ENCODE measurements around the gene STRBP.
"Not testable (repeated sequence)": the region's sequence is repeated elsewhere in the genome, so short reads cannot be mapped to it uniquely, and the experiment has no call there.

The STRBP gene

DNA sequence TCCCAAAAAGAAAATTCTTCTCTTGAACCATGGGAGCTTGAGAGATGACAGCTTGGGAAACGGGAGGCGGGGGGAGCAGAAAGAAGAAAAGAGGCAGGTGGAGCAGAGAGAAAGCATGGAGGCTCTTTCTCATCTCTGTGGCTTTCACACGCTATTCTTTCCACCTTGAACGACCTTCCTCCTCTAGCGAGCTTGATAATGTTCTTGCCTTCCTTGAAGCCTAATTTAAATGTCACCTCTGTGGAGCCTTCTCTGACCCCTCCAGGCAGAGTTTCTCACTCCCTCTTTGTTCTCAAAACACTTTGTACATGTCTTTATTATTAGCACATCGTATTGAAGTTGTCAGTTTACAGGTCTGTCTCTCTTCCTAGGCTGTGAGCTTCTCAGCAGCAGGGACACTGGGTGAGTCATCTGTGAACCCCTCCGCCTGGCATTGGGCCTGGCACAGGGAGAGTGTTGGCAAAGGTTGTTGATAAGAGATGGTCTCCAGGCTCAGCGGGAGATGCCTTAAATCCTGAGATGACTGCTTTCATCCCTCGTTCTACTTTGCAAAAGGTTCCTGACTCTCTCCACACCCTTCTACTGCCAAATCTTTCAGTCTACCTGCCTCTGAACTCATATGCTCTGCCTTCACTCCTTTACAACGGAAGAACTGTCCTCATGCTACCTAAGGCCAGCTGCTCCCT lies 14.1 kb upstream of the STRBP start:
- no peak for DNase-seq (ENCODE audit: low read depth)

- DNase-seq (ENCODE audit: low read depth), result no peak
Measured at GRCh38 chr9:123281659-123282350, 13.4 kb upstream of the STRBP start.

- not testable (repeated sequence) for DNase-seq (ENCODE audit: low read depth)
Measured at GRCh38 chr9:123278879-123279493, 10.6 kb upstream of the STRBP start.

GRCh38 chr9:123278361-123278760 lies 10.0 kb upstream of the STRBP start:
- no peak for DNase-seq (ENCODE audit: low read depth)

DNA sequence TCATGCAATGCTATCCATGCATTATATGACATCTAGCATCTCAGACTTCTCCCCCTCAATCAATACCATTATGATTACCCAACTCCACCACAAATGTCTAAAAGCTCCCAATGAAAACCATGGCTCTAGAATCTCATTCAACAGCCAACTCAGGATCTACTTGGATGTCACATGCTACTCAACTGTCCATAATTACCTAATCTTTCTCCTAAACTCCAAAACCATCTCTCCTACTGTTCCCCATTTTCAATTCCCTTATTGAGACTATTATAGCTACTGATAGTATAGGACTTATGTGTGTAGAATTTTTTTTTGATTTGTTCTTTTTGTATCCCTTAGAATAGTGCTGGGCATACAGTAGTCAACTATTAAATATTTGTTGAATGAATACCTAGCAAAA lies 8.2 kb upstream of the STRBP start:
- no peak for DNase-seq (ENCODE audit: low read depth)

- not testable (repeated sequence) for DNase-seq (ENCODE audit: low read depth)
Measured at GRCh38 chr9:123271133-123271532, 2.7 kb upstream of the STRBP start.

DNA sequence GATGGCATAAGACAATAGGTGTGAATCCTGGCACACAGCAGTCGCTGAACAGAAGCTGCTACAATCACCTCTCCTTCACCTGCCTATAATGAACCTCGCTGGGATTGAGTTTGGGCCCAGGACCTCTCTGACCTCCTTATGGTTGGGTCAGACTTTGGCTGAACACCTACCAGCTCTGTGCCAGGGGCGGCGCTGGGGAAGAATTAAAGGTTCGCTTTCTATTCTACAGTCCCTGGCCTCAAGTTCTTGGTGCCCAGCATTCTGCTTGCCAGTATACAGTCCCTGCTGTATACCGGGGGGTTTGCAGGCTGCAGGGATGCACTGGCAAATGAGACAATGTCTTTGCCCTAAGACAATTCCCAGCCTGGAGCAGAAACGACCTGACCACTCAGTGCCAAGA lies 895 bp upstream of the STRBP start:
- DNase-seq (ENCODE audit: low read depth), result no peak

DNA sequence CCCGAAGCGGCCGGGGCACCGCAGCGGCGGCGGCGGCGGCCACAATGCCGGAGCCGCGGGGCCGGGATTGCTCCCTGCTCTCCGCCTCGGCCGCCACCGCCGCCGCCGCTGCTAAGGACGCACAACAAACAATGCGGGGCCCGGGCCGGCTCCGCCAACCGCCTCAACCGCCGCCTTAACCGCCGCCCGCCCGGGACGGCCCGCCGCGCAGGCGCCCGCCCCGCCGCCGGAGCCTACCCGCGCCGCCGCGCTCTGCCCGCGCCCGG lies 254 bp downstream of the STRBP start:
- no peak for DNase-seq (ENCODE audit: low read depth)

GRCh38 chr9:123267481-123268198 lies 746 bp downstream of the STRBP start:
- DNase-seq (ENCODE audit: low read depth), result no peak

DNA sequence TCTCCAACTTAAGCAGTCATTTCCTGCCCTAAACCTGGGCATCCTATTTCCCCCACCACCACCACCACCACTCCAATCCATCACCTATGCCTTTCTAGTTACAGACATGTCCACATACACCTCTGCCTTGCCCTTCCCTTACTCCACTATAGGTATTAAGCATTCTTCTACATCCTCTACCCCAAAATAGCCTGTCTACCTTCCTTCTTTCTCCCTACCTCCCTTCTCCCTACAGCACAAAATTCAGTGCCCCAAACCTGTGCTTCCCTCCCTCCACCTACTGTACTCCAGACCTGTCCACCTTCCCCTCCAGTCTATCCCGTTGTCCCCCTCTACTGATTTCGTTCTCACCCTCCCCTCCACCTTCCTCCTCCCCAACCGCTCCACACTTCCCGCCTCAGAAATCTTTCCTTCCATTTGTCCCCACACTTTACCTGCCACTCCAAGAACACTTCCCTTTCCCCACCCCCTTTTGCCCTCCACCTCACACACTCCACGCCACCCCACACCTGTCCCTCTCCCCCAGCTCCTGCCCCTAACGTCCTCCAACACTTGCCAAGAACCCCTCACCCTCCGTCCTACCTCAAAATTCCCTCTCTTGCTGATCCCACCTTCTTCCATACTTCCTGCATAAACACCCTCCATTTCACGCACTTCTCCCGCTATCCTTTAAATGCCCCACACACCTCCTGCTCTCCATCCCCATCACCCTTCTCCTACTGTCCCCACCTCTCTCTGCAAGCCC lies 1.6 kb downstream of the STRBP start:
- DNase-seq (ENCODE audit: low read depth), result no peak

DNA sequence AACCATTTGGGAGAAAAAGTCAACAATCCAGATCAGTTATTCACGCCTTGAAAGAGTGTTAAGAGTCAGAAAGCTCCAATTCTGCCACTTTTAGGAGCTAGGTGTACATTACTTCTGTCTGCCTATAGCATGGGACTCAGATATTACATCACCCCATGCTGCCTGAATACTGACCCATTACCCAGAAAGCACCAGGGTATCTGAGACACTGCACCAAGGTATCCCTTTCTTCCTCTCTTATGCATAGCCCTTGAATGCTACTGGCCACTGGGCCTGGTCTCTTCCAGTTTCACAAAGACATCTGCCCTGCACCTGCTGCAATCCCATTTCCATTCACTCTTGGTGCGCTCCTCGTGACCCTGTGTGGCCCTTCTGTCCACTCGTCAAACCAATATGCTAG lies 2.6 kb downstream of the STRBP start:
- DNase-seq (ENCODE audit: low read depth), result no peak

GRCh38 chr9:123263227-123263626 lies 5.2 kb downstream of the STRBP start:
- DNase-seq (ENCODE audit: low read depth), result no peak

GRCh38 chr9:123262338-123262737 lies 6.0 kb downstream of the STRBP start:
- no peak for DNase-seq (ENCODE audit: low read depth)

DNA sequence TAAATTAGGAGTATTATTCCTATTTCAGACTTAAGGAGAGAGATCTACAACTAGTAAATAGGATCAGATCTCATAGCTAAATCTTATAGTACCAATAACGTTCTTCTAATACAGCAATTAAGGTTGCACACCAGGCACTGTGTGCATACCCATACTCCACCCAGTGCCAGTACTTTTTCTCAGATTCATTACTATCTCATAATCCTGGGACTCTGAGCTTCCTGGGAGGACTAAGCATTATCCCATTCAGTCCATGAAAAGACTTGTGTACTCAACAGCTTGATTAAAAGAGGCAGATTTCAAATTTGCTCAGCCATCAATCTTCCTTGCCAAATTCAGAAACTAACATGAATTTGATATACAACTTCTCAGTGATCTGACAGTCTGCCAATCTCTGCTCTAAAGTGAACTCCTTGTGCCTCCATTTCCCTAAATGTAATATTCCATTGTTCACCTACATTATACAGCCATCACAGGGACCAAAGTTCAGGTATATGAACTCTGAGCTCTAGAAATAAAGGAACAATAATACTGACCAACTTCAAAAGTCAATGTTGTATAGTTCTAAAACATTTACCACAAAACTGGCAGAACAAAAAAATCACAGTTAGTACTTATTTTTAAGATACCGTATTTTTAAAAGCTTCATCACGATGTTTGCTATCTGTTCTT lies 7.2 kb downstream of the STRBP start:
- DNase-seq (ENCODE audit: low read depth), result no peak

GRCh38 chr9:123260340-123260739 lies 8.0 kb downstream of the STRBP start:
- no peak for DNase-seq (ENCODE audit: low read depth)

- DNase-seq (ENCODE audit: low read depth), result no peak
Measured at GRCh38 chr9:123257276-123257675, 11.1 kb downstream of the STRBP start.

GRCh38 chr9:123255718-123256117 lies 12.7 kb downstream of the STRBP start:
- no peak for DNase-seq (ENCODE audit: low read depth)

DNA sequence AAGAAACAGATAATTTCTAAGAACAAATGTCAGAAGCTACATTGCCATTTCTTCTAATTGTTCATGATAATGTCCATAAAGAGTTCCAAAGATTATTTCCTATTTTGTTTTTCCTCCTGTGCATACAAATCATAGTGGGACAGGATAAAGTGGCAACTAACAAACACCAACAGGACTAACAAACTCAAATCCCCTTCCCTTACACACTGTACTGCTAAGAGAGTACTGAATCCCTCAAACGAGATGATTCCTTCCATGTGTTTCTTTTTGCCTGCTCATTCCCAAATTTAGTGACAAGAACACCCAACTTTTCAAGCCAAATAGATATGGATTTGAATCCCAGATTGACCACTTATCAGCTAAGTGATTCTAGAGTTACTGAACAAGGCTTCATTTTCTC lies 15.2 kb downstream of the STRBP start:
- no peak for DNase-seq (ENCODE audit: low read depth)

- no peak for DNase-seq (ENCODE audit: low read depth)
Measured at GRCh38 chr9:123251741-123252140, 16.6 kb downstream of the STRBP start.

- DNase-seq (ENCODE audit: low read depth), result no peak
Measured at GRCh38 chr9:123251324-123251723, 17.1 kb downstream of the STRBP start.

DNA sequence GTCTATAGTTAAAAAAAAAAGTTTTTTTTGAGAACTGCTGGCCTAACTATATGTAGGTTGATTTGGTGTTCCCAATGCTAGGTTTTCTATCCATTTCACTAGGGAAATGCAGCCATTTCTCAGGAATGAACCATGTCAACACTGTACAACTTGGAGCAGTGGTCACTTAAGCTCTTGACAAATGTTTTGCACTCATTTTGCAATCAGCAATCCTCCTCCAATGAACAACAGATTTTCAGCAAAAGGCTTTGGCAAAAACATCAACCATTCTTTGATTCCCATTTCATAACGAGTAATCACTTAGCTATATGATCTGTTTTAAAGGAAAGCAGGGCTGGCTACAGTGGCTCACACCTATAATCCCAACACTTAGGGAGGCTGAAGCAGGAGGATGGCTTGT lies 17.9 kb downstream of the STRBP start:
- DNase-seq (ENCODE audit: low read depth), result no peak

DNA sequence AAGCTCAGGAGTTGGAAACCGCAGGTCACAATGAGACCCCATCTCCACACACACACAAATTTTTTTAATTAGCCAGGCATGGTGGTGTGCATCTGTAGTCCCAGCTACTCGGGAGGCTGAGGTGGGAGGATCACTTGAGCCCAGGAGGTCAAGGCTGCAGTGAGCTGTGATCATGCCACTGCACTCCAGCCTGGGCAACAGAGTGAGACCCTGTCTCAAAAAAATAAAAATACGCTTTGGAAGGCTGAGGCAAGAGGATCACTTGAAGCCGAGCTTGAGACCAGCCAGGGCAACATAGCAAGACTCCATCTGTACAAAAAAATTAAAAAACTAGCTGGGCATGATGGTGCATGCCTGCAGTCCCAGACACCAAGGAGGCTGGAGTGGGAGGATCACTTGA lies 19.2 kb downstream of the STRBP start:
- not testable (repeated sequence) for DNase-seq (ENCODE audit: low read depth)

Data from activated T-helper 1 cell treated with Interleukin-2 at 50 U/mL for 16 hours (primary cell).